IPS DF 6.9 (cell line): ENCODE results near the gene MUC5AC.

Source experiments
- DNase-seq: peaks from one replicate; pipeline ENCODE4 v3.0.0-alpha.2; 2013; ENCODE audit warnings: low read depth, low spot score
- H3K27ac ChIP-seq: one replicate; pipeline ENCODE4 v1.5.1; 2013; ENCODE audit warnings: low read length, control low read depth
- H3K27me3 ChIP-seq: 2 replicates; pipeline ENCODE4 v1.6.1; 2013; ENCODE audit warnings: mild to moderate bottlenecking, low read length; ENCODE audit not compliant: control insufficient read depth, insufficient read depth
- H3K36me3 ChIP-seq: 2 replicates; pipeline ENCODE4 v1.6.1; 2013; ENCODE audit warnings: low read length; ENCODE audit not compliant: control insufficient read depth, insufficient read depth
- H3K4me1 ChIP-seq: 2 replicates; pipeline ENCODE4 v1.6.1; 2013; ENCODE audit warnings: low read length; ENCODE audit not compliant: control insufficient read depth, insufficient read depth
- H3K4me3 ChIP-seq: 2 replicates; pipeline ENCODE4 v1.5.1; 2013; ENCODE audit warnings: mild to moderate bottlenecking, low read length
- H3K9me3 ChIP-seq: 2 replicates; pipeline ENCODE4 v1.6.1; 2013; ENCODE audit warnings: low read length, inconsistent platforms; ENCODE audit not compliant: control insufficient read depth, insufficient read depth
- WGBS: extraction: QIAGEN DNeasy Blood & Tissue Kit; methylation state at CpG from one replicate; pipeline ENCODE4 v1.1.7; 2013; ENCODE audit warnings: mixed read lengths, missing lambda C conversion rate; ENCODE audit not compliant: insufficient read length, insufficient coverage; 5-methylcytosine and 5-hydroxymethylcytosine counted together

Gene MUC5AC

DNA sequence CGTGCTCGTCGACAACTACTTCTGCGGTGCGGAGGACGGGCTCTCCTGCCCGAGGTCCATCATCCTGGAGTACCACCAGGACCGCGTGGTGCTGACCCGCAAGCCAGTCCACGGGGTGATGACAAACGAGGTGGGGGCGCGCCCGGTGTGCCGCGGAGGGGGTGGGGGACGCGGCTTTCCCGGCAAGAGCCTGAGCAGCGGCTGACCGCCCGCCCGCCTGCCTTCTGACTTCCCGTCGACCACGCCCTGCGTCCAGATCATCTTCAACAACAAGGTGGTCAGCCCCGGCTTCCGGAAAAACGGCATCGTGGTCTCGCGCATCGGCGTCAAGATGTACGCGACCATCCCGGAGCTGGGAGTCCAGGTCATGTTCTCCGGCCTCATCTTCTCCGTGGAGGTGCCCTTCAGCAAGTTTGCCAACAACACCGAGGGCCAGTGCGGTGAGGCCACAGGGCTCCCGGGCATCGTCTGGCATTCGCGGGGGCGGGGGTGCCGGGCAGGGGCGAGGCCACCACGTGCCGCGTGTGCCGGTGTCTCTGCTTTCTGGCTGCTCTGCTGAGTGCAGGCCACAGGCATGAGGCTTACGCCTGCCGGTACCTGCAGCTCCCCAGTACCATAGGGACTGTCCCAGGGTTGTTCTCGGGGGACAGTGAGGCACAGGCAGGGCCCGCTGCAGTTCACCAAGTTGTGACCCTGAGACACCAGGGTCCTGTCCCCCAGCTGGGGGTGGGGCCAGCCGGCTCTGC lies 36.7 kb downstream of the MUC5AC start:
- H3K36me3 ChIP-seq: no peaks in the 10 kb centered on the region; the same call in 1 of the 2 replicates
- no peak overlapping the region for H3K27ac ChIP-seq
- no peak overlapping the region for H3K4me3 ChIP-seq
- WGBS: no CpG with 5 or more reads among the region's 59 CpGs
- no peak for DNase-seq
- H3K27me3 ChIP-seq: no peaks in the 10 kb centered on the region
- H3K4me1 ChIP-seq: no peaks in the 10 kb centered on the region
- H3K9me3 ChIP-seq: peaks cover 2% of the 10 kb centered on the region; the same call in 1 of the 2 replicates

- no CpG with 5 or more reads among the region's 32 CpGs for WGBS
- no peak overlapping the region for H3K4me3 ChIP-seq
- H3K27ac ChIP-seq: no peak overlapping the region
- H3K27me3 ChIP-seq: no peaks in the 10 kb centered on the region
- H3K9me3 ChIP-seq: no peaks in the 10 kb centered on the region
- no peaks in the 10 kb centered on the region; the same call in 1 of the 2 replicates for H3K36me3 ChIP-seq
- no peaks in the 10 kb centered on the region for H3K4me1 ChIP-seq
- no peak for DNase-seq
Measured at GRCh38 chr11:1194977-1195681, 37.4 kb downstream of the MUC5AC start.

- Histone ChIP-seq H3K36me3 (no peaks in the 10 kb centered on the region; the same call in 1 of the 2 replicates), H3K4me1 (no peaks in the 10 kb centered on the region), H3K27me3 (no peaks in the 10 kb centered on the region), H3K4me3 (no peak overlapping the region), H3K9me3 (no peaks in the 10 kb centered on the region), H3K27ac (no peak overlapping the region)
- no peak for DNase-seq
- no CpG with 5 or more reads among the region's 41 CpGs for WGBS
Measured at GRCh38 chr11:1195682-1196515, 38.1 kb downstream of the MUC5AC start.

DNA sequence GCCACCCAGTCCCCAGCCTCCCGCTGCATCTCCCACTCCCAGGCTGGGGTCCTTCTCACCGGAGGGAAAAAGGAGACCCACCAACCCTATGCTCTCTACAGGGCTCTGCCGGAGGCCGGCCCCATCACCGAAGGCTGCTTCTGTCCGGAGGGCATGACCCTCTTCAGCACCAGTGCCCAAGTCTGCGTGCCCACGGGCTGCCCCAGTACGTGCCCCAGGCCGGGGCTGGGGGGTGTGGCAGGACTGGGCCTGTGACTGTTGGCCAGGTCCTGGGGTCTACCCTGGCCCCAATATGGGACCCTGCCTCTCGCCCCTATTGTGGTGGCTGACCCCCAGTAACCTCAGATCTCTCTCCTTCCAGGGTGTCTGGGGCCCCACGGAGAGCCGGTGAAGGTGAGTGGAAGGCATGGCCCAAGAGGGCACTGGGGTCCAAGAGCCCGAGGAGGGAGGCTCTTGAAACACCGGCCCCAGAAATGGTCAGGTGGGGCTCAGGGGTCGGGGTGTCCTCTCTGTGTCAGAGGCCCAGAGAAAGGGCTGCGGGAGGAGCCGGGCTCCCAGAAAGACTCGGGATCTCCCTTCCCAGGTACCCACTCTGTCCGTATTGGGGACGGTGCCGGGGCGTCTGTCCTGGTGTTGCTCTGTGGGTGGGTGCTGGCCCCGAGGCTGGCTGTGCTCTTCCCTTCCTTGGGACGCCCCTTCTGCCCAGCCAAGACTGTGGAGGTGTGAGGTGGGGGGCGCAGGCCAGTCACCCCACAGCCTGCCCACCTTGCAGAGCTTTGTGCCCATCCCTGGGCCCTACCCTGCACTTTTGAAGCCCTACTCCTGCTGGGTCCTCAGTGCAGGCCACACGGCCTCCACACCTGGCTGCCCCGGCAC lies 39.0 kb downstream of the MUC5AC start:
- no peaks in the 10 kb centered on the region; the same call in 1 of the 2 replicates for H3K36me3 ChIP-seq
- no peak overlapping the region for H3K27ac ChIP-seq
- no peaks in the 10 kb centered on the region for H3K4me1 ChIP-seq
- H3K27me3 ChIP-seq: no peaks in the 10 kb centered on the region
- H3K9me3 ChIP-seq: no peaks in the 10 kb centered on the region
- no peak overlapping the region for H3K4me3 ChIP-seq
- DNase-seq: no peak
- no CpG with 5 or more reads among the region's 28 CpGs for WGBS

- Histone ChIP-seq H3K27ac (no peak overlapping the region), H3K36me3 (no peaks in the 10 kb centered on the region; the same call in 1 of the 2 replicates), H3K9me3 (no peaks in the 10 kb centered on the region)
Measured at GRCh38 chr11:1197431-1197885, 39.7 kb downstream of the MUC5AC start.

DNA sequence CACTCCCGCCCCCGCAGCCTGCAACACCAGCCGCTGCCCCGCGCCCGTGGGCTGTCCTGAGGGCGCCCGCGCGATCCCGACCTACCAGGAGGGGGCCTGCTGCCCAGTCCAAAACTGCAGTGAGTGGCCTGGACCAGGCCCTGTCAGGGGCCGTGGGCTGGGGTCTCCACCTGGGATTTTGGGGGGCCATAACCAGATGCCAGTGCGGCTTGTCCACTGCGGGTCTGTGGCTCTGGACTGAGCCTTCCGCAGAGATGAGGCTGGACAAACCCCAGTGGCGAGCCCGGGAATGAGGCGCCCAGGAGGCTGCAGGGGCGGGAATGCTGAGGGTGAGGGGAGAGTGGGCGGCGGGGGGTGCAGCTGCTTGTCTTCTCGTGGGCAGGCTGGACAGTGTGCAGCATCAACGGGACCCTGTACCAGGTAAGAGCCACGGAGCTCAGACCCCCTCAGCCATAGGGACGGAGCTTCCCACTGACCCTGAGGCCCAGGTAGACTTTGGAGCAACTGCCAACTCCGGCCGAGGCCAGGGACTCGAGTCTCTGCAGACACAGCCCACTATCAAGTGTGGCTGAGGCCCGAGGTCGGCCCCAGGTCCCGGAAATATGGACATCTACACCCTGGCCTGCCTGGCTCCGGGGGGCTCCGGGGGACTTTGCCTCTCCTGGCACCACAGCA lies 40.3 kb downstream of the MUC5AC start:
- no peak for DNase-seq
- no CpG with 5 or more reads among the region's 33 CpGs for WGBS
- Histone ChIP-seq H3K36me3 (no peaks in the 10 kb centered on the region; the same call in 1 of the 2 replicates), H3K27ac (no peak overlapping the region), H3K4me1 (no peaks in the 10 kb centered on the region), H3K9me3 (no peaks in the 10 kb centered on the region), H3K4me3 (no peak overlapping the region; the same call in 1 of the 2 replicates), H3K27me3 (no peaks in the 10 kb centered on the region)

More at GRCh38 chr11:1197431-1197885, 39.7 kb downstream of the MUC5AC start:
- H3K4me1 ChIP-seq: no peaks in the 10 kb centered on the region
- no peak overlapping the region for H3K4me3 ChIP-seq
- no peak for DNase-seq
- H3K27me3 ChIP-seq: no peaks in the 10 kb centered on the region
- no CpG with 5 or more reads among the region's 29 CpGs for WGBS

- H3K9me3 ChIP-seq: no peaks in the 10 kb centered on the region
- no peak overlapping the region for H3K27ac ChIP-seq
- H3K4me3 ChIP-seq: no peak overlapping the region
- H3K4me1 ChIP-seq: no peaks in the 10 kb centered on the region
- H3K27me3 ChIP-seq: no peaks in the 10 kb centered on the region
- H3K36me3 ChIP-seq: no peaks in the 10 kb centered on the region; the same call in 1 of the 2 replicates
- no CpG with 5 or more reads among the region's 26 CpGs for WGBS
- no peak for DNase-seq
Measured at GRCh38 chr11:1198561-1199240, 40.9 kb downstream of the MUC5AC start.

DNA sequence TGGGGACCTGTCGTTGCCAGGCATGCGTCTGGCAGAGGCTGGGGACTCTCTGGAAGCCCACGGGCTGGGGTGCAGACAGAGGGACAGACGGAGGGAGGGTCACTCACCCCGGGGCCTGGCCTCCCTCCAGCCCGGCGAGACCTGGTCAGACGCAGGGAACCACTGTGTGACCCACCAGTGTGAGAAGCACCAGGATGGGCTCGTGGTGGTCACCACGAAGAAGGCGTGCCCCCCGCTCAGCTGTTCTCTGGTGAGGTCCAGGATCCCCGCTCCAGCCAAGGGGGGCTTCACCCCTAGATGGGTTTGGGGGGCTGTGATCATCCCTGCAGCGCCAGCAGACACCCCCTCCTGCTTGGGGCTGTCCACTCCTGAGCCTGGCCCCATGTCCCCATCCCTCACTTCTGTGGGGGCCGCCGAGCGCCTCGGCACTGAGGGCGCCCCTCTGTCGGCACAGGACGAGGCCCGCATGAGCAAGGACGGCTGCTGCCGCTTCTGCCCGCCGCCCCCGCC lies 41.5 kb downstream of the MUC5AC start:
- Histone ChIP-seq H3K36me3 (no peaks in the 10 kb centered on the region; the same call in 1 of the 2 replicates), H3K4me3 (no peak overlapping the region), H3K9me3 (no peaks in the 10 kb centered on the region), H3K4me1 (no peaks in the 10 kb centered on the region), H3K27ac (no peak overlapping the region), H3K27me3 (no peaks in the 10 kb centered on the region)
- no peak for DNase-seq
- WGBS: no CpG with 5 or more reads among the region's 27 CpGs
